C4-2B (cell line): ENCODE measurements around the gene SF3A1.

Source experiments
- ZFX ChIP-seq: fragments of 450-650 bp; IDR thresholded peaks from 2 replicates; pipeline ENCODE4 v1.6.1; 2017
- TF ChIP-seq, protein P1 (sequence below): fragments of 450-650 bp; conservative IDR thresholded peaks from 2 replicates; pipeline ENCODE4 v1.5.1; 2017; ENCODE audit warnings: mild to moderate bottlenecking

DNA sequence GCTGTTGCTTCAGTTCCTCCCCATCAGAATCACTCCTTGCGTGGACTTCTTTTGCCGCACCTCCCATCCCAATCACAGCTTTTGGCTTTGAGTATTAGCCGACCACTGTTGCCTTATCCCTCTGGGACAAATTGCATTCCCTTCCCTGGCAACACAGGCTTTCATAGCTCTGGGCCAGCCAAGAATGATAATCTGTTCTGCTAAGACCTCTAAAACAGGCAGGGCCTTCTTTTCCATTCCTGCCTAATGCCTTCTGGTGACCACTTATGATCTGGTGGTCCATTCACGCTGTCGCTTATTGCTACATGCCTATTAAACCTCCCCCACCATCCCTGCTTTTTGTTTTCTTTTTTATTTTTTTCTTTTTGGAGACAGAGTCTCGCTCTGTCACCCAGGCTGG, 49.7 kb upstream of the SF3A1 start:
- TF ChIP-seq, protein P1, sequence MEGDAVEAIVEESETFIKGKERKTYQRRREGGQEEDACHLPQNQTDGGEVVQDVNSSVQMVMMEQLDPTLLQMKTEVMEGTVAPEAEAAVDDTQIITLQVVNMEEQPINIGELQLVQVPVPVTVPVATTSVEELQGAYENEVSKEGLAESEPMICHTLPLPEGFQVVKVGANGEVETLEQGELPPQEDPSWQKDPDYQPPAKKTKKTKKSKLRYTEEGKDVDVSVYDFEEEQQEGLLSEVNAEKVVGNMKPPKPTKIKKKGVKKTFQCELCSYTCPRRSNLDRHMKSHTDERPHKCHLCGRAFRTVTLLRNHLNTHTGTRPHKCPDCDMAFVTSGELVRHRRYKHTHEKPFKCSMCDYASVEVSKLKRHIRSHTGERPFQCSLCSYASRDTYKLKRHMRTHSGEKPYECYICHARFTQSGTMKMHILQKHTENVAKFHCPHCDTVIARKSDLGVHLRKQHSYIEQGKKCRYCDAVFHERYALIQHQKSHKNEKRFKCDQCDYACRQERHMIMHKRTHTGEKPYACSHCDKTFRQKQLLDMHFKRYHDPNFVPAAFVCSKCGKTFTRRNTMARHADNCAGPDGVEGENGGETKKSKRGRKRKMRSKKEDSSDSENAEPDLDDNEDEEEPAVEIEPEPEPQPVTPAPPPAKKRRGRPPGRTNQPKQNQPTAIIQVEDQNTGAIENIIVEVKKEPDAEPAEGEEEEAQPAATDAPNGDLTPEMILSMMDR: no peak
- no peak for TF ChIP-seq ZFX
